ENCODE data around the gene GABRG3. TPM values are rescaled to one million over a fixed set of nuclear protein-coding genes. Genes with fewer than 3 reads are reported as not detected.
A peak's percentile ranks its signal among the peaks of the same experiment; 100 is the strongest.

Gene GABRG3
- total RNA-seq (ENCODE audit: insufficient read depth, low replicate concordance) = 1.7 TPM

DNA sequence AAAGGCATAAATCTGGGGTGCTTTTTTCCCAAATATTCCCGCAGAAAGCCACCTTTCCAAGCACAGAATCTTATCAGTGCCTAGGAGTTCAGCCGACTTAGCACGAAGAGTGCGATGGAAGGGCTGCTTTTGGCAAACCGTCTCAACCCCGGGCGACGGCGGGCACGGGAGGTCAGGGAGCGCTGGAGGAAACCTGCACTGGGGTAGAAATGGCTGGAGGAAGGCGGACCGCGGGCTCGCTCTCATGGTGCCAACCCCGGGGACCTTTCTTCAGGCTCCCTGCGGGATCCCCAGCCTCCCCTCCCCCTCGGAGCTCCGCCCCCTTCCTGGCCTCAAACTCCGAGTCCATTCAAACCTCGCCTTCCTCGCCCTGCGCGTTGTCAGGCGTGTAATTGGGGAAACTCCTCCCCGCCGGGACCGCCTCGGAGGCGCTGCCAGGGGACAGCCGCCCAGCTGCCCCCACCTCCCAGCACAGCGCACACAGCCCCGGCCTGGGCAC is at the start of gene GABRG3:
TSS of gene GABRG3 (plus strand) at position 470 of the 499 bp plus-strand sequence.
- DNase-seq (ENCODE audit: low spot score) = peak; percentile 59

DNA sequence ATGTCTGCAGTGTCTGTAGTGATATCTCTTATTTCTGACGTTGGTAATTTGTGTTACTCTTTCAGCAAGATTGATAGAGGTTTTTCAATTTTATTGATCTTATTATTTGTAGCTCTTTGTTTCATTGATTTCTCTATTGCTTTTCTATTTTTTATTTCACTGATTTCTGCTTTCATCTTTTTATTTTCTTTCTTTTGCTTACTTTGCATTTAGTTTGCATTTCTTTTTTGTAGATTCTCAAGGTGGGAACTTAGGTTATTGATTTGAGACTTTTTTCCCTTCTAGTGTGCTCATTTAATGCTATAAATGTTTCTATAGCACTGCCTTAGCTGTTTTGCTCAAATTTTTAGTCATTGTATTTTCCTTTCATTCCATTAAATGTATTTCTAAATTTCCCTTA is 49.5 kb upstream of the GABRG3 start:
- no peak for DNase-seq (ENCODE audit: low spot score)

DNA sequence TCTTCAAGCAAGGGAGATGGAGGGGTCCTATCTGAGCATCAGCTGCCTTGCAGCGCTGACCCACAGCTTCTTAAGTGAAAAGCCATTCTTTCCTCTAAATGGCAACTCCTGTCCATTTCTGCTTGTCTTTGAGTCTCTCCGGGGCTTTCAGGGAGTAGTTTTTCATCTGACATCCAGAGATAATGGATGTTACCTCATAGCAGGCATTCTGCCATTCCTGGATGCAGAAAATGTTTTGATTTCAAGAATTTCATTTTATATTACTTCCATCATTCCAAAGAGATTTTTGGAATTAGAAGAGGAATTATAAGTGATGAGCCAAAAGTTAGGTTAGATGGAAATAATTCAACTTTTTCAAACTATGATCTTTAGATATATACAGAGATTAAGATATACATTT is 44.9 kb upstream of the GABRG3 start:
- DNase-seq (ENCODE audit: low spot score) = no peak

DNA sequence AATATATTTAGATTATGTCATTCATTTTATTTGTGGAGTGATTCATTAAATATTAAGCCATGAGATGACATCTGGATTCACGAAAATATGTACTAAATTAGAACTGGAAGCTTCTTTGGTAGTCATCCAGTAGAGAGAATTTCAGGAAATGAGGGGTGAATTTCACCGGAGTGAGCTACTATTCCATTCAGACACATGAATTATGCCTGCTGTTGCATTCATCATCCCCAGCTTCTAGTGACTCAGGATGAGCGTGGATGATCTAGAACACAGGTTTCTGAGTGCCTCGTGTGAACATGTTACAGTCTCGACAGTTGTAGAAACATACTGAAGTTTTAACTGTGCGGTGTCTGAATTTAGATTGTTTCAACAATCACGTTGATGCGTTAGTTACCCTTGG is 42.9 kb upstream of the GABRG3 start:
- no peak for DNase-seq (ENCODE audit: low spot score)

DNA sequence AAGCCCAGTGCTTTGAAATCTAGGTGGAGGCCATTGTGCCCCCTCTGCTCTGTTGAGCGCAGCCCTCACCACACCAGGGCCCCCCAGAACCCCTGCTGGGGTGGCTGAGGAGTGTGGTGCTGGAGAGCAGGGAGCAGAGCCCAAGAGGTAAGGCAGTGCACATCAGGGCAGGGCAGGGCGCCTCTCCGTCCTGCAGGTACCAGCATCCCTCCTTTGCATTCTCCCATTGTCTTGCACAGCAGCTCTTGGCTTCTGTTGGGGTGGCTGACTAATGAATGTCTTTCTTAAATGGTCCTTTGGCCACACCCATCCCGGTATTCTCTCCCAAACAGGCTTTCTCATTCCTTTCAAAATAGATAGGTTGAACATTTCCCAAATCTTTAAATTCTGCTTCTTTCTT is 41.4 kb upstream of the GABRG3 start:
- no peak for DNase-seq (ENCODE audit: low spot score)

DNA sequence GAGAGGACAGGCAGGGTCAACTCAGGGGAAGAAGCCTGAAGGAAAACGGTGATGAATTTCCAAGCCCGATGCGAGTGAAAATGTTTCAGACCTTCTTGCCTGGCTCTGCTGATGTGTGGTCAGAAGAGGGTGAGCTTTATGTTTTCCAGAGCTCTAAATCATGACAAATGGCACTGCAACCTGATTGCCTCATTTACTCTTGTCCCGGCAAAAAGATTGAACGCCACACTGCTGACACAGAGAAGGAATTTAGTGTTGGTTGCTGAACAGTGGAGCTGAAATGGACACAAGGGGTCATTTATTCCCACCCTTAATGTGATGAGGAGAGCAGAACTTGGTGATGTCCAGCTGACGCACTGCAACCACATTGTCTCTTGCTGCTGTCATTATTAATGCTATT is 36.1 kb upstream of the GABRG3 start:
- DNase-seq (ENCODE audit: low spot score) = no peak

DNA sequence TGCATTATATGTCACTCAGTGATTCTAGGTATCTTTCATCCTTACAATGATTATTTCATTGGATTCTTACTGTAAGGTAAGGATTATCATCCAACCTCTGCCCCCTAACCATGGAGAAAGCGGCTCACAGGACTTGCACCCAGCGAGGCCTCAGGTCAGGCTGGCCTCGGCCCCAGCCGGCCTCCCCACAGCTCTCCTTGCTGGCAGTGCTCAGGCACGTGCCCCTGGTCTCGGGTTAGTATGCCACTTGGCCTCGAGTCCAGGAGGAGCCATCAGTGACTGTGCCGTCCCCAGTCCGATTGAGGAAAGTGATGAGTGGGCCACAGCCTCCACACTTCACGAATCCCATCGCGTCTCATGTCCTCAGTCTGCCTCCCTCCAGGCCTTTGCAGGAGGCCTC is 35.7 kb upstream of the GABRG3 start:
- DNase-seq (ENCODE audit: low spot score) = no peak

DNA sequence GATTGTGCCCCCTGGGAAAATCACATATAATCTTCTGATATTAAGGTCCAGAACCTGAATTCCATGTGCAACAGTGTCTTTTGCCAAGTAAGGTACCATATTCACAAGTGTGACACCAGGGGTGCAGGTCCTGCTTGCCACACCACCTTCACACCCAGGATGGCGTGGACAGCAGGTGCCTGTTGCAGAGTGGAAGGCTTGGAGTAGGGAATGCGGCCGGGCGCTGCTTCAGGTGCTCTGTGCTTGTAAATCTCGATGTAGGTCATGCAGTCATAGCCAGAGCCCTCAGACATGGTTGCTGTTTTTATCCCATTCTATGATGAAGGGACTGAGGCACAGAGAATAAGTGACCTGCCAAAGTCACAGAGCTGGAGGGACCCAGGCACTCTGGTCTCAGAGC is 34.5 kb upstream of the GABRG3 start:
- no peak for DNase-seq (ENCODE audit: low spot score)

DNA sequence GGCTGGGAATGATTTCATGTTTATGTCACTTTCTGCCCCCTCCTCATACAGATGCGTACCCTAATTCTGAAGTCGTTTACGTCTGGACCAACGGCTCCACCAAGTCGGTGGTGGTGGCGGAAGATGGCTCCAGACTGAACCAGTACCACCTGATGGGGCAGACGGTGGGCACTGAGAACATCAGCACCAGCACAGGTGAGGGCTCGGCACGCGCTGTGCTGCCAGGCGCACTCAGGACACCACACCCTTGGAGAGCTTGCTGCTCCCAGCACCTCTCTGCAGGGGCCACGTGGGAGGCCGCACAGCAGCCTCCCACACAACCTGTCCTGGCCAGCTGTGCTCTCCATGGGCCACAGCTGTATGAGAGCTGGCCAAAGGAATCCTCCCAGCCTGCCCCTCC is 33.8 kb upstream of the GABRG3 start:
- no peak for DNase-seq (ENCODE audit: low spot score)

DNA sequence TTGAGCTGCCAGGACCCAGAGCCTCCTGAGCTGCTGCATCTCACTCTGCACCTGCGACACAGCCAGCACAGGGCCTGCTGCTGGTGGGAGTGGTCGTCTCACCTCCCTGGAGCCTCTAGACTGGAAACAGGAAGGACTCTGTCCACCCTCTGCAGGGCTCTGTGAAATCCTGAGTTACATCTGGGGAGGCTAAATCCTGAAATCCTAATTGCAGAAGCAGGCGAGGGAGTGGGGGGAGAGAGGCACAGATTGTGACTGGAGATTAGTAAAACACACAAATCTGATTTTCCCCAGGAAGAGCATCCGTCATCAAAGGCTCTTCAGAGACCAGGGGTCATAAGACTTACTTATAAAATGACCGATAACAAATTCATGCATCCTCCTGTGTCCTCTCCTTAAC is 31.6 kb upstream of the GABRG3 start:
- DNase-seq (ENCODE audit: low spot score) = no peak

DNA sequence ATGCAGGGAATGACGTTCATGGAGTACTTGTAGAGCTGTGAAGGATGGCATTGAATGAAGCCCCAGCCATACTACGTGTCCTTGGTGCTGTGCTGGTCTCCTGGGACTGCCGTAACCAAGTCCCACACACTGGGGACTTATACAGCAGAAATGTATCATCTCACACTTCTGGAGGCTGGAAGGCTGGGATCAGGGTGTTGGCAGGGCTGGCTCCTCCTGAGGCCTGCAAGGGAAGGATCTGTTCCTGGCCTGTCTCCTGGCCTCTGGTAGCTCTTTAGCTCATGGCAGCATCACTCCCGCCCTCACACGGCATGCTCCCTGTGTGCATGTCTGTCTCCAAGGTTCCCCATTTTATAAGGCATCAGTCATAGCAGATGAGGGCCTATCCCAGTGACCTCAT is 29.5 kb upstream of the GABRG3 start:
- DNase-seq (ENCODE audit: low spot score) = no peak

DNA sequence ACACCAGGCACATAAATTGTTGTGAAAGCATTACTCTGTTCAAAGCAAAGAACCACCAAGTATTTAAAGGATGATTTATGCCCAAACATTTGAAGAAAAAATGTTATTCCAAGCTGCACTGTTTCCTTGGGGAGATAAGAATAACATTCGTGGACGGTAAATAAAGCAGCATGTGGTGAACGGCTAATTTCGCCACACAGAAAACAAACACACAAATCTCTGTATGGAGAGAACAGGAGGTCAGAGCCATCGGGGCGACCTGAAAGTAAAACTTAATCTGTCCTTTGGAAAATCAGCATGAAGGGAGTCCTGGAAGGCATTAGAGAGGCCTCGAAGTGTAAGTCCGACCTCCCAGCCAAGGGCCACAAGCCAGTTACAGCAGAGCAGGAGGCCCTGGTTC is 27.1 kb upstream of the GABRG3 start:
- DNase-seq (ENCODE audit: low spot score) = no peak

DNA sequence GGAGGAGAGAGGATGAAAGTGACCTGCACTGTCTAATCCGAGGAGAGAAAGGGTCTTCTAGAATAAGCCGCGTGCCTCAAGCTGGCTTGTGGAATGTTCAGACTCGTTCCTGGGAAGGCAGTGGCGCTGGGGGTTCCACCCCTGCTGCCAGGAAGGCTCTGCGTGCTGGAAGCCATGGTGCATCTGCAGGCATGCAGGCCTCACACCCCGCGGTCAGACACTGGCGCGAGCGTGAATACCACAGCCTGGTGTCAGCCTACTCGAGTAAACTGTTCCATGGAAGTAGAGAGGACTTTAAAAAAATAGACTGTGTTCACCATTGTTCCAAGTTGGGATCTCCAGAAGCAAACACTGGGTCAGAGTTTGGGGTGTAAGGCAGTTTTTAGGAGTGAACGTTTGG is 25.9 kb upstream of the GABRG3 start:
- DNase-seq (ENCODE audit: low spot score) = no peak

DNA sequence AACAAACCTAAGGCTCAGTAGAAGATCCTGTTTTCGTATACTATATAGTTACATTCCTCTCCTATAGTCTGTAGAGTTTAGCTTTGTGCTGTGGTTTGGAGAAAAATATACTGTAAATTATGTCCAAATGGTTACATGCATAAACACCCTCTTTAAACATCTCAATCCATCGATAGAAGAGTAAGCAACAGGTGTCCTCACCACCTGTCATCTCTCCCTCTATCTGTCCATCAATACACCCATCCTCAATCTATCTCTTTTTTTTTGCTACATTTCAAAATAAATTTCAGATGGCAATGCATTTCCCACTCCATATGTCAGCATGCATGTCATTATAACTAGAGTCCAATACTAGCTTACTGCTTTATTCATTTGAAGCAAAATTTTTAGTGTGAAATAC is 21.0 kb upstream of the GABRG3 start:
- DNase-seq (ENCODE audit: low spot score) = no peak

DNA sequence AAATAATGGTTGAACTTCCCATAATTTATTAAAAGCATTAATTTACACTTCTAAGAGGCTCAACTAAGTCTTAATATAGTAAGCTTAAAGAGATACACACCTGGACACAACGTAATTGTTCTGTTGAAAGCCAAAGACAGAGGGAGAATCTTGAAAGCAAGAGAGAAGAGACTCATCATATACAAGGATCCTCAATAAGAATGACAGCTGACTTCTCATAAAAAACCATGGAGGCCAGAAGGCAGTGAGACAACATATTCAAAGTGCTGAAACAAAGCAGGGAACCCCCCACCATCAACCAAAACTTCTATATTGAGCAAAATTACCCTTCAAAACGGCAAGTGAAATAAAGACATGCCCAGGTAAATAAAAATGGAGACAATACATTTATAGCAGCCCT is 16.6 kb upstream of the GABRG3 start:
- DNase-seq (ENCODE audit: low spot score) = no peak

DNA sequence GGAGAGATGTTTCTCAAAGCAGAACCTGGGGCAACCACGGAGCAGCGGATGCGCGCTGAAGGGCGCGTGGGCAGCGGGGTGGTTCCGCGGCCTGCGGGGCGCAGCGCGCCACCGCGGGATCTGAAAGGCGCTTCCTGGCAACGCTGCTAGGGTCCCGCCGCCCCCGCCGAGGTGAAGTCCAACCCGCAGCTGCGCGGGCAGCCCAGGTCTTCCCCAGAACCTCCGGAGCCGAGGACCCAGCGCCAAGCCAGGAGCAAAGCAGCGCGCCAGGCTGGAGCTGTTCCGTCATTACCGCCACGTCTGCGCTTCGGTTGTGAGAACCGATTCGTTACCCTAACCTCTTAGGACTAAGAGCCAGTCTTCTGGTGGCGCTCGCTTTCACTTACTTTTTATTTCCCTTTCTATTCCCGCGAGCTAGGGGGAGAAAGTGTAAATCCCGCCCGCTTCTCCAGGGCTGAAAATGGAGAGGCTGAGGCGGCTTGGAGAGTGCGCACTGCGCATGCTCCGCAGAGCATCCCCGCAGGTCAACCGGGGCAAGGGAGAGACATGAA is 3.2 kb upstream of the GABRG3 start:
- DNase-seq (ENCODE audit: low spot score) = peak; percentile 69

DNA sequence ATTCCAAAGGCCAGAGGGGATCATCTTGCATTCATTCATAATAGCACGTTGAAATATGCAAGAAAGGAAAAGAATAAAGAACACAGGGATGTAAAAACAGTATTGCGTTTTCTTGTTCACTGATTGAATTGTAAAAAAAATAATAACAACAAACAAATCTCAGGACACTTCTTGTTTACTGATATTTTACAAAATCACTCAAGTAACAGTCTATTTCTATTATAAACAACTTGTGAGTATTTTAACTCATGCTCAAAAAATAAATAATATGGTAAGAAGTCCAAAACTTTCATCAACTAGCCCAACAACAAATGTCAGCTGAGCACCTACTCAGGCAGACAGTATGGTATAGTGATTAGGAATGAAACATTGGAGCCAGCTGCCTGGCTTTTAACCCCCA is 2.2 kb upstream of the GABRG3 start:
- DNase-seq (ENCODE audit: low spot score) = no peak

DNA sequence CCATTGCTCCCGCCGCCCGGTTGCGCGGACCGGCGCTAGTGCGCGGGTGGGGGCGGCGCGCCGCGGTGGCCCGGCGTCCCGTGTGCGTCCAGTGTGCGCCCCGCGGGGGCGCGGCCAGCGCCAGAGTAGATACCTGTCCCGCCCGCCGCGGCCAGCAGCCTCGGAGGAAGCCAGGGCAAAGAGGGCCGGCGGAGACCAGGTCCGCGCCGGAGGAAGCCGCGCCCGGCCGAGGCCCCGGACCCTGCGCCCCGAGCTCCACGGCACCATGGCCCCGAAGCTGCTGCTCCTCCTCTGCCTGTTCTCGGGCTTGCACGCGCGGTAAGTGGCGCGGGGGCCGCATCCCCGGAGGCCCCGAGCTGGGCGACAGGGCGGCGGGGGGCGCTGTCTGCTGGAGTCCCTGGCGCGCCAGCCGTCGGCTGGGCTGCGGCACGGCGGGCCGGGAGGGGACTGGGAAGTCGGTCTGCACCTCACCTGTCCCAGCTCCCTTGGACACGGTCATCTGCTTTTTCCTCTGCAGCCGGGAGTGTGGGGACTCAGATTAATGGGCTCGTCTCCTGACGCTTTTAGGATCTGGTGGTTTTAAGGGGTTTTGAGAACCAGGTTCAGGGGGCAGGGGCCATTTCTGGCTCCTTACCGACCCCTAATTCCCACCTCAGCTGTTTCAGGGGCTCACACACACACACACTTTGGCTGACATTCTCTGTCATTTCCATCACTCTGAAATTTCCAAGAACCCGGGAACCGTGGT is 464 bp downstream of the GABRG3 start:
- DNase-seq (ENCODE audit: low spot score) = peak; percentile 3

DNA sequence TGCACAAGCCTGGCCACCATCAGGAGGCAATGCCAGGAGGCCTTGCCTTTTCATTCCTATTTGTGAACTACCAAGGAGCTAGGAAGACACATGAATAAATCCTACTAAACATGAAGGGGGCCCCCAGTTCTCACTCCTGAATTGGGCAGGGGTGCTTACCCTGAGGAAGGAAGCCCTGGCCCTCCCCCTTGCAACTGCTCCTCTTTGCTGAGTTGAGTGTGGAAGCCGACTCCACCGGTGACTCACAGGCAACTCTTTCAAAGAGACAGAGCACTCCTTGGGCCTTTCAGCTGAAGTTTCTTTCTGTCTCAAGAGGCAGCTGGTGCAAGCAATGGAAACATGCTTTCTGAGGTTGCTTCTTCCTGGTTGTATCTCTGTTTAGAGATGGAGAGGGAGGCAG is 1.7 kb downstream of the GABRG3 start:
- peak; percentile 30 for DNase-seq (ENCODE audit: low spot score)

DNA sequence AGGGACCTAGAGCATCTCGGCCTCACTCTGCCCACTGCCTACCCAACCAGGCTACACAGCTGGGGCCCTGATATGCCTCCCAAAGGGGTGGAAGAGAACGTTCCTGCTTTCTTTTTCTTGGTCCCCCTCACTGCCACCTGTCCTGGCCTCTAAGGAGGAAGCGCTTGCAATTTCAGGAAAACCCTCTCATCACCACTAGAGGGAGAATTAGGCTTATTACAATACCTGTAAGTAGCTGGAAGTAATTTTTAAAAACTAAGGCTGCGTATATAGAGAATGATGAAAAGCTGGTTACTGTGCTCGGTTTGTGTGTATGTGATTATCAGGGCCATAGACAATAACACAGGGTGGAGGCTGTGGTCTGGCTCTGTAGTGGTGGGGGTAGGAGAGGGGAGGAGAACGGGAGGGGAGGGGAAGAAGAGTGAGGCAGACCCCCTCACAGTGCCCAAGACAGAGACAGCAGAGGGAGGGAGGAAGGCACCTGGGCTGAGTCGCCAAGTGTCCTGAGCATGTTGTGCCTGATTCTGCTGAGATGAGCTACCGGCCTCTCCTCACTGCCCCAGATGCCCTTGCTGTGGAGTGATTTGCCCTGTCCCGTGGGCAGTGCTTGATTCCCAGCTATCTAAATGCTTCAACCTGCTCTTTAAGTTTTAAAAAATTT is 3.3 kb downstream of the GABRG3 start:
- peak; percentile 59 for DNase-seq (ENCODE audit: low spot score)

DNA sequence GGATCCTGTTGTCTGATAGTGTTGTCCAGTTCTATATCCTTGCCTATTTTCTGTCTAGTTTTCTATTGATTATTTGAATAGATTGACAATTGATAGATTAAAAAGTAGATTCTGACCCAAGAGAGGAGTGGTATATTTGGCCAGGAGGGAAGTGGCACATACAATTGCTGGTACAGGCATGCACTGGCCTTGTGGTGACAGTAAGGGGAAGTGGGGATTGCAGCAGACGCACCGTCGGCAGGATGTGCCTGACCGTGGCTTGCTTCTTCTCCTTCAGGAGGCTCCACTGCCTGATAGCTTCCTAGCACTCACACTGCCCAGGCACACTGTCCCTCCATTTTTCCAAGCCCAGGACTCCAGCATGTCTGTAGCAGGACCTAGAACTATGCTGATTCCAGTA is 10.5 kb downstream of the GABRG3 start:
- DNase-seq (ENCODE audit: low spot score) = no peak

DNA sequence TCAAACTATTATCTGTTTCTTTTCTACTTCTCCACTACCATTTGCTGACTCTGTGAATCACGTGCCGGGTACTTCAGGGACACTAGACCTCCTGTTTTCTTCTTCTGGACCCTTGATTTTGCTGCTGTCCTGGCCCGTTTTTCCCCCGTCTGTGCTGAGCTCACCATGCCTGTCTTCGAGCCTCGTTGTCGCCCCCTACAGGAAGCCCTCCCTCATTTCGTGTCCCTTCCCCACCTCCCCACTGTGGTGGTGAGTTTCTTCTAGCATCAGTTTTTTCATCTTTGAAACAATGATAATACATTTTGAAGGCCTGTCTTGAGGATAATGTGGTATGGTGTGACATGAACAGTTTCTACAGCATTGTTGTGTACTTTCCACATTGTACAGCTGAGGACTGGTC is 12.8 kb downstream of the GABRG3 start:
- no peak for DNase-seq (ENCODE audit: low spot score)

DNA sequence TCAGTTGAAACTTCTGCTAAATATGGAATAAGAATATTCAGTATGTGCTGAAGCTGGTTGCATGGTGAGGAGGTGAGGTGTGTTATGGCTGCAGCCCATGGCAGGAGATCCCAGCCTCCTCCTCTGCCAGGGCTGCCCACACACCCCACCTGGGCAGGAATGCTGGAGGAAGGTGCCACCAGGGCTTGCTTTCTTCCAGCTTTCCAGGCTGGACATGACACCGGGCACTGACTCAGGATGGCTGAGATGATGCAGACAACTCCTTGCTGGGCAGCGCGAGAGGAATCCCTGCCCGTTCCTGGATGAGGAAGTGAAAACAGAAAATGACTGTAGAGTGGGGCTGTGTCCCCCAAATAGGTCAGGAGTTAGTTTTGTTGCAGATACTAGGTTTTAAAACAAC is 14.1 kb downstream of the GABRG3 start:
- no peak for DNase-seq (ENCODE audit: low spot score)

Data from umbilical cord (tissue), 2 donors.